Esophagus squamous epithelium (tissue), 4 donors: ENCODE measurements around the gene ZDHHC11B.
"Not testable (repeated sequence)": the region's sequence is repeated elsewhere in the genome, so short reads cannot be mapped to it uniquely, and the experiment has no call there.

Experiments used
- CTCF ChIP-seq, 6 experiments: fragments of 450-650 bp in 4 of 6; fragments of 200-600 bp in 2 of 6; sonication (generic) in 2 of 6; IDR thresholded peaks; one replicate each; pipeline ENCODE4 v1.5.1; 2016 to 2019; ENCODE audit warnings: antibody characterized with exemption in 6 of 6, mild to moderate bottlenecking in 4 of 6, moderate library complexity in 4 of 6
- POLR2A ChIP-seq, 4 donors: fragments of 450-650 bp; IDR thresholded peaks; one replicate each; pipeline ENCODE4 v1.6.1; 2017; ENCODE audit warnings: antibody characterized with exemption in 4 of 4, mild to moderate bottlenecking in 4 of 4, moderate library complexity in 3 of 4

GRCh38 chr5:695475-695874 is 89.1 kb downstream of the ZDHHC11B start:
- not testable (repeated sequence) for TF ChIP-seq POLR2A, CTCF (IDR thresholded peaks at IDR 0.05)
